NCI-H2029 treated with DMSO at 0.1 percent for 48 hours (cell line): ENCODE results near the gene NCKAP1.

Experiments
- DNase-seq: peaks from one replicate; lab custom pipeline; 2025; lab: John Stamatoyannopoulos, UW

NCKAP1 gene

GRCh38 chr2:182868054-182868796 lies 170.0 kb downstream of the NCKAP1 start:
- no peak for DNase-seq

GRCh38 chr2:182867426-182868053 lies 170.7 kb downstream of the NCKAP1 start:
- no peak for DNase-seq

GRCh38 chr2:182866461-182867406 lies 171.5 kb downstream of the NCKAP1 start, which contains the start of gene FRZB:
FRZB (minus strand) TSS chr2:182866637; CDS start chr2:182866552, 85 bp downstream.
- DNase-seq: no peak

GRCh38 chr2:182866095-182866460 lies 172.2 kb downstream of the NCKAP1 start:
- DNase-seq: no peak

GRCh38 chr2:182864949-182865570 lies 173.2 kb downstream of the NCKAP1 start:
- no peak for DNase-seq

- DNase-seq: no peak
Measured at GRCh38 chr2:182863642-182864041, 174.6 kb downstream of the NCKAP1 start.

GRCh38 chr2:182862091-182862490 lies 176.2 kb downstream of the NCKAP1 start:
- DNase-seq: no peak

GRCh38 chr2:182860858-182861257 lies 177.4 kb downstream of the NCKAP1 start:
- no peak for DNase-seq
